GM18511 (cell line): ENCODE results near the gene SLC43A2.
"Not testable (repeated sequence)": the region's sequence is repeated elsewhere in the genome, so short reads cannot be mapped to it uniquely, and the experiment has no call there.

Experiments
- ATAC-seq: cut with Tn5 transposase; IDR thresholded peaks from one replicate; pipeline ENCODE4 v1.9.1; 2021; ENCODE audit warnings: mild to moderate bottlenecking, moderate library complexity; ENCODE audit not compliant: unreplicated experiment

SLC43A2 gene

GRCh38 chr17:1627982-1628855 lies at the start of gene SLC43A2:
TSS of gene SLC43A2 (minus strand) at chr17:1628834. CDS start at chr17:1627874, 960 bp downstream.
- peak; percentile 70 for ATAC-seq

DNA sequence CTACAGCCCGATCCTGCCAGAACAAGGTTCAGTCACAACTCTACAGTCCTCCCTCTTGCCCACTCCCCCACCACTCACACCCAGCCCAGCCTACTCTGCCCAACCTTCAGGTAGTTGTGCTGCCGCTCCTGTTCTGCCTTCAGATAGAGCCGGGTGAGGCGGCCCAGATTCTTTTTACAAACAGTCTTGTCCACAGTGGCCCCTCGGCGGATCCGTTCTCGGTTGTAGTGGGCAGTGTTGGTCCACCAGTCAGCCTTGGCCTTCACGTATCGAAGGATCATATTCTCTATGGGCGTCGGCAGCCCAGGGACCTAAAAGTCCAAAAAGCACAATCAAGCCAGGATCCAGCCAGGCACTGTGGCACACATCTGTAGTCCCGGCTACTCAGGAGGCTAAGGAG lies 47.8 kb upstream of the SLC43A2 start:
- ATAC-seq = no peak

GRCh38 chr17:1673041-1673785 lies 44.6 kb upstream of the SLC43A2 start:
- ATAC-seq = no peak

GRCh38 chr17:1663934-1664333 lies 35.3 kb upstream of the SLC43A2 start:
- not testable (repeated sequence) for ATAC-seq

DNA sequence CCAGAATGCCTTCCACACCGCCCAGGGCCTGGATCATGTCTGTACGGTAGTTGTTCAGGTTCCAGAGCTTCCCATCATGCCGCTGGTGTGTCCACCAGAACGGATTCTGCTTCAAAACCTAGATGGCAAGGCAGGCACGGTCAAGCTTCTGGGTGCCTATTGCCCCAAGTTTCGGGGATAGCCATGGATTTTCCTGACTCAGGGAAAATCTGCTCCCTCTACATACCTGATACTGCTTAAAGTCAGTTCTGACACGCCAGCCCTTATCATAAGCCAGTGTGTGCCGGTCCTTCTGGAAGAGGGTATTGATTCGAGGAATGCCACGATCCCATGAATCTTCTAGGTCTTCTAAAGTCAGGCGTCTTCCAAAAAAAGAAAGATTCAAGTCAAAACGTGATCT lies 32.4 kb upstream of the SLC43A2 start:
- no peak for ATAC-seq

DNA sequence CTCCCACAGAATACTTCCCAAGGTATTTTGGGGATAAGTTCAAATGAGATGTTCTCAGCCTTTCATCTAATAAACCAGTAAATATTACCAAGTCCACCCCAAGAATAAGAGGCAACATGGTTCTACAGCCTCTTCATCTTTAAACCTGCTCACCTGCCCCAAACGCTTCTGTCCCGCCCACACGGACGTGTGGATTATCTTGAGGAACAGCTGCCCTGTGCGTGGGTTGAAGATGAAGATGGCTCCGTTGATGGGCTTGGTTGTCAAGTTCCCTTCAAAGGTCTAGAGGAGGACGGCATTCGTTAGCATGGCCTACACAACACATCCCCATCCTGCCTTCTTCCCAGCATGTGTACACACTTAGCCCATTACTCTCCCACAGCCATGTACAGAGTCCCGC lies 29.5 kb upstream of the SLC43A2 start:
- ATAC-seq = no peak

DNA sequence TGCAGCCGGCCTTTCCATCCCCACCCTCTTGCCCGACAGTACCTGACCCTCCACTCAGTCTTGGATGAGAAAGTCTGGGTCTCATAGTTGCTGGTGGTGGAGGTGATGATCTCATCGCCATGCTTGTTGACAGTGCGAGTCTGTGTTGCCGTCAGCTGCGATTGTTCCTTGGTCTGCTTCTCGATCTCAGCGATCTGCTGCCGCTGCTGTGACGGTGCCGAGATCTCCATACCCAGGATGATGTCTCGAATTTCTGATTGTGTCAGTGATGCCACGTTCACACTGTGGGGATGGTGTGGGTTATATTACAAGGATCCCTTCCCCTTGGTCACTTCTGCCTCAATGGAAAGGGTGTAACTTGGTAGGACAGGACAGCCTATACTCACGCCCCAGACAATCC lies 25.1 kb upstream of the SLC43A2 start:
- no peak for ATAC-seq

DNA sequence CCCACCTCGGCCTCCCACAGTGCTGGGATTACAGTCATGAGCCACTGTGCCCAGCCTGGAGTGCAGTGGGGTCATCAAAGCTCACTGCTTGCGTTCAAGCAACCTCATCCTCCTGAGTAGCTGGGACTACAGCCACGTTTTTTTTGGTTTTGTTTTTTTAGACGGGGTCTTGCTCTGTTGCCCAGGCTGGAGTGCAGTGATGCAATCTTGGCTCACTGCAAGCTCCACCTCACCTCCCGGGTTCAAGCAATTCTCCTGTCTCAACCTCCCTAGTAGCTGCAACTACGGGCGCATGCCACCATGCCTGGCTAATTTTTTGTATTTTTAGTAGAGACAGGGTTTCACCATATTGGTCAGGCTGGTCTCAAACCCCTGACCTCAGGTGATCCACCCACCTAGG lies 24.2 kb upstream of the SLC43A2 start:
- not testable (repeated sequence) for ATAC-seq

GRCh38 chr17:1651559-1651844 lies 22.9 kb upstream of the SLC43A2 start:
- no peak for ATAC-seq

DNA sequence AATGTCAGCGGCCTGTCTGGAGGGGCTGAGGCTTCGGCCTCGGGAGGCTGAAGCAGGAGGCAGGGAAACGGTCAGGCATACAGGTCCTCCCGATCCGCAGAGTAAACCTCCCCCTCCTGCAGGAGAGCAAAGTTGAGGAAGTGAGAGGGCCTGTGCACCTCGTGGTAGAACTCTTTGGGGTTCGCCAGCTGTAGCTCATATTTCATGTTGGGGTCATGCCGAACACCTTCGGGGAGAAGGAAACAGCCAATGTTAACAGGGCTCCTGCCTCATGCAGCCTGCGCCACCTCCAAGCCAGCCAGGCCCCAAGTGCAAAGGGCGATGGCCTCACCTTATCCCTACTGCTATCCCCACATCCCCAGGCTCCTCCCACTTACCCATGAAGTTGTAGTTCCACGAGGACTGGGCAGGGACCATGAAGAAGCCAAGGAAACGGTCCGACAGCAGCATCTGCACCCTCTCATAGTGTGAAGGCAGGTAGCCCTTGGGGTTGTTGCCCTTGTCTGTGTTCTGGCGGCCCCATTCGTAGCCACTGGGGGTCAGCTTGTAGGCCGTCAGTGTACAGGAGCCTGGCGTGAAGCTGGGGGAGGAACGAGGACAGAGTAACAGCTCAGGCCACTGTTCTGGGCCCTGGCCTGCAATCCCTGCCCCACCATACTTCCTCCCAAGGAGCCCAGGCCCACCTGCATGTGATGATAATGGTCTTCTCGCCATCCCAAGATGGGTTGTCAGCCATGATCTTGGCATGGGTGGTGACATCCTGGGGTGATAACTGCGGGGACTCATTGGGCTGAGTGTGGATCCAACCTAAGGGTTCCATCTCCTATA lies 22.3 kb upstream of the SLC43A2 start:
- no peak for ATAC-seq

DNA sequence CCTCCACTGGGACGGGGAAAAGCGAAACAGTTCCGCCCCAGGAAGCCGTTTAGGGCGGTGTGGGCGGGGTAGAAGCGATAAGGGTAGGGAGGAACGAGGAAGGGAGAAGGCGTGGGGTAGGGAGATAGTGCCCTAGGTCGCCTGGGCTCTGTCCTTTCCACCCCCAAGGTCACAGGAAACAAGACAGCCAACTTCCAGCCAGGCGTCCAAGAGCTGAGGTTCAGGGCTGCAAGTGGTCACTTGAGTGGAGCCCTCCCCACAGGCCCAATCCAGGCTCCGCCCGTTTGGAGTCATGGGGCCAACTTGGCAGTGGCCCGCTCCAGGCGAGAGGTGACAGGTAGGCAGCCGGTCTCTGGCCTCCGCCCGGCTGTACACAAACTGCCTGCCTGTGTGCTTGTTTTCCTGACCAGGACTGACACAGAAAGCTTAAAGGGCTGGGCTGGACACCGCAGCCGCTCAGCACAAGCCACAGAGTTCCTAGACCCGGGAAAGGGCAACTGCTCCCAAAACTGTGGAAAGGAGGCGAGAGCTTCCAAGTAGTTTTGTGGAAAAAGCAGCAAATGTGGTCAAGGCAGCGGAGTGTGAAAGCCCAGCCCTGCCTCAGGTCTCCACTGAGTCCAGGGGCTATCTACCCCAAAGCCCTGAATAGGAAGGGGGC lies 21.3 kb upstream of the SLC43A2 start, which contains the start of gene RILP:
TSS of gene RILP (minus strand) at position 23 of the 658 bp plus-strand sequence. CDS start 62 bp downstream, outside the sequence.
- ATAC-seq = no peak

DNA sequence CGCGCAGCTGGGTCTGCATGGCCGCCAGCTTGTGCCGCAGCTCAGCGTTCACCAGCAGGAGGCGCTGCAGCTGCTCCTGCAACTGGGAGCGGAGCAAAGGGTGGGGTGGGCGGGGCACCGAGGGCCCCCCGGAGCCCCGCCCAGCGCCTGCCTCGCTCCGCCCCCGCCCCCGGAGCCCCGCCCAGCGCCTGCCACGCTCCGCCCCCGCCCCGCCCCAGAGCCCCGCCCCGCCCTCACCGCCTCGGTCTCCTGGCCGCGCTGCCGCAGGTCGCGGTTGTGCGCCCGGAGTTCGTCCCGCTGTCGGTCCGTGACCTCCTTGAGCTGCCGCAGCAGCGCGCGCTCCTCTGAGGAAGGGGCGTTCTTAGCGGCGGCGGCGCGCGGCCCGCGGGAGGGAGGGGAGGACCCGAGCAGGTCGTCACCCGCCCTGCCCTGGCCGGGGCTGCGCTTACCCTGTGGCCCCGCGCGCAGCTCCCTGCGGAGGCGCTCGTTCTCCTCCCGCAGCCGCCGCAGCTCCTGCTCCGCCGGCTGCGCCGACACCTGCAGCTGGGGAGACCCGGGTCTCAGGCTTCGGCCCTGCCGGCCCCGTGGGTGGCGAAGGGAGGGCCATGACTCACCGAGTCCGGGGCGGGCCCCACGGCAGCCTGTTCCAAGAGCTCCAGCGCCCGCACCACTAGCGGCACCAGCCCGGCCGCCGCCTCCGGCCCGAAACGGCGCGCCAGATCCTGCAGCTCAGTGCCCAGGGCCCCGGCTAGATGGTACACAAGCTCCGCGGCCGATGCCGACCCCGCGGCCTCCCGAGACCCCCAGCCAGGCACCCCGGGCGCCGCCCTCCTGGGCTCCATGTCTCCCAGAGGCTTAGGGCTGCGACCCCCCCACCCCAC lies 20.6 kb upstream of the SLC43A2 start:
- ATAC-seq = peak; percentile 62

DNA sequence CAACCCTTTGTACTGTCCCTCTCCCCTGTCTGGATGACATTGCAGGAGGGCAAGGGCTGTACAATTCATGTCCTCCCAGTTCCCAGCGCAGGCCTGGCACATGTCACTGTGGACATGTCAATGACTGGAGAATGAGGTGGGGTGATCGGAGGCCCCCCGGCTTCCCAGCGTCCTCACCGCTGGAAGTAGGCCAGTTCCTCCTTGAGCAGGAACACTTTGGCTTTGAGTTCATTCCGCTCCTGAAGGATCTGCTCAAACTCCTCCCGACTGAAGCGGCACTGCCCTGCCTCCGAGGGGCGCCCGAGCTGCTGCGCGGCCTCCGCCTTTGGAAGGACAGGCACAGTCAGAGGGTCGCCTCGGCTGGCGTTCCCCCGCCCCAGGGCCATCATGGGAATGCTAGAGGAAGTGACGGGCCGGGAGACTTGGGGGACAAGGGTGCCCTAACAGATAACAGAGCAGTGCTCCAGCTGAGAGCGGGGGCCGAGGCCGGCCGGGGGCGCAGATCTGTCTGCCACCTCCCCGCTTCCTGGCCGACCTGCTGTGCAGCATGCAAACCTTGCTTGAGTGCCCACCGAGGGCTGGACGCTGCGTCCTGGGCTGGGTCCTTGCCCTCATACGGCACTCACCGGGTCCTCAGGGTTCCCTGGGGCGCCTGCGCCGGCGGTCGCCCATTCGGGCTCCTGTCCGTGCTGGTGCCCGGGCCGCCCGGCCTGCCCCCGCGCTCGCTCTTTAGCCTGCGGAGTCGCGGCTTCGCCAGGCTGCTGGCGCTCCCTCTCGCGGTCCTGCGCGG lies 19.7 kb upstream of the SLC43A2 start:
- ATAC-seq = peak; percentile 66

- ATAC-seq = no peak
Observed at GRCh38 chr17:1647802-1648171, 19.2 kb upstream of the SLC43A2 start.

- no peak for ATAC-seq
Observed at GRCh38 chr17:1646199-1646875, 17.7 kb upstream of the SLC43A2 start.

GRCh38 chr17:1645207-1646171 lies 16.9 kb upstream of the SLC43A2 start, which contains the start of gene SCARF1:
TSS of gene SCARF1 (minus strand) at chr17:1645732. CDS start at chr17:1645697, 35 bp downstream.
- ATAC-seq = no peak
